HG02981 (cell line): ENCODE data around the gene EEF1A2.
"Not testable (repeated sequence)": the region's sequence is repeated elsewhere in the genome, so short reads cannot be mapped to it uniquely, and the experiment has no call there.

Source experiments
- ATAC-seq: cut with Tn5 transposase; IDR thresholded peaks from one replicate; pipeline ENCODE4 v1.9.1; 2021; ENCODE audit warnings: mild to moderate bottlenecking, moderate library complexity; ENCODE audit not compliant: unreplicated experiment

Gene EEF1A2

DNA sequence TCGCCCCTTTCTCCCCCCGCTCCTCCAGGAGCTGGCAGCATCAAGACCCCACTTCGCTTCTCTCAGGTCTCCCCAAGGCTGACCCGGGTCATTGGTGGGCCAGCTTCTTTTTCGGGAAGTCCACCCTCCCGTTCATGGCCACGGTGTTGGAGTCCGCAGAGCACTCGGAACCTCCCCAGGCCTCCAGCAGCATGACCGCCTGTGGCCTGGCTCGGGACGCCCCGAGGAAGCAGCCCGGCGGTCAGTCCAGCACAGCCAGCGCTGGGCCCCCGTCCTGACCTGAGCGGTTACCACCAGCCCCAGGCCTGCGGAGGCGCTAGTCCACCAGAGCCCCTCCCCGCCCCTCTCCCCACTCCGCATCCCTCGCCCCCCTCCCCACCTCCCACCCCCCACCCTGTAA is 22.7 kb upstream of the EEF1A2 start:
- ATAC-seq, result no peak

GRCh38 chr20:63520934-63521601 is 22.2 kb upstream of the EEF1A2 start:
- peak; percentile 38 for ATAC-seq

DNA sequence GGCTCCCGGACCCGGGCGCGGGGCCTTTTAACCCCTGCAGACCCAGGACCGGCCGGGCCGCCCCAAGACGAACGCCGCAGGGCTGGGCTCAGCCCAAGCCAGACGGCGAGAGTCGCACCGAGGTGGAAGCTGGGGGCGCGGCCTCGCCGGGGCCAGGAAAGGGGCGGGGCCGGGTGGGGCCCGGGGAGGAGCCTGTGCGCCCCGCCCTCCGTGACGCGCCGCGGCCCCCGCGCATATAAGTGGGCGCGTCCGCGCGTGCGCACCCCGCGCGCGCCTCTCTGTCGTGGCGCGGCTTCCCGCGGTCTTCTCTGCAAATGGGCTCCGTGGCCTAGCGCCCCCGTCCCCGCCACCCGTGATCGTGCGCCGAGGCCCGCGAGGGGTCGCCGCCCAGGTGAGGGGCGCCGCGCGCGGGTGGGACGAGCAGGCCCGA is 21.6 kb upstream of the EEF1A2 start, which contains the start of gene PPDPF:
TSS of gene PPDPF (plus strand) at position 262 of the 430 bp plus-strand sequence. CDS start 544 bp downstream, outside the sequence.
- ATAC-seq, result peak; percentile 68

DNA sequence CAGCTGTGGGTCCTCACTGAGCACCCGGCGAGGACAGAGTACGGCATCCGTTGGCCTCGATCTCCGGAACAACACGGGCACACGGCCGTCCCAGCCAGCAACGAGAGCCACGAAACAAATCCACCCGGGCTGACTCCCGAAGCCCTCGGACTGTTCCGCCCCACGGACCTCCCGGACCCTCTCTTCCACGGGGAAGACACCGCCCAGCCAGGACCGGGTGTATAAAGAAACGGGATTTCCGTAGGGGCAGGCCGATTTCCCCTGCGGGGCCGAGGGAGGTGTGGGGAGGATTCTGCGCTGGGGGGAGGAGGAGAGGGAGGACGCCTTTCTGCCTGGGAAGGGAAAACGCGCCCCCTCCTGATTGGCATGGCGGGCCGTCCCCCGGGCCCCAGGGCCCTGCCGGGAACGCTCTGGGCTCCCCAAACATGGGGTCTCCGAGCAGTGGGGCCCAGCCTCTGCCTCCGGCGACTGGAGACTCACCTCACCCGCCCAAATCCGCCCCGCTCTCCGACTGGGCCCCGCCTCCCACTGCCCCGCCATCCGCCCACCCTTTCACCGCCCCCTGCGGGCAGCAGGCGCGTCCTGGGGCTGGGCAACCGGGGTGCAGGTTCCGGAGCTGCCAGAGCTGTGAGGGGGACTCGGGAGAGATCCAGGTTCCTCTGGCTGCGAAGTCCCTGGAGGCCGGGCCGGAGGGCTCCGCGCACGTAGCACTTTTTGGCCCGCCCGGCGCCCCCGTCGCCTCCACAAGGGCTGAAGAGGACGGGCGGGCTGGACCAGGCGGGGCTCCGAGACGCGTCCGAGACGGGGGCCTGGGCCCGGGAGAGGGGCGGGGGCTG is 21.0 kb upstream of the EEF1A2 start:
- peak; percentile 45 for ATAC-seq

DNA sequence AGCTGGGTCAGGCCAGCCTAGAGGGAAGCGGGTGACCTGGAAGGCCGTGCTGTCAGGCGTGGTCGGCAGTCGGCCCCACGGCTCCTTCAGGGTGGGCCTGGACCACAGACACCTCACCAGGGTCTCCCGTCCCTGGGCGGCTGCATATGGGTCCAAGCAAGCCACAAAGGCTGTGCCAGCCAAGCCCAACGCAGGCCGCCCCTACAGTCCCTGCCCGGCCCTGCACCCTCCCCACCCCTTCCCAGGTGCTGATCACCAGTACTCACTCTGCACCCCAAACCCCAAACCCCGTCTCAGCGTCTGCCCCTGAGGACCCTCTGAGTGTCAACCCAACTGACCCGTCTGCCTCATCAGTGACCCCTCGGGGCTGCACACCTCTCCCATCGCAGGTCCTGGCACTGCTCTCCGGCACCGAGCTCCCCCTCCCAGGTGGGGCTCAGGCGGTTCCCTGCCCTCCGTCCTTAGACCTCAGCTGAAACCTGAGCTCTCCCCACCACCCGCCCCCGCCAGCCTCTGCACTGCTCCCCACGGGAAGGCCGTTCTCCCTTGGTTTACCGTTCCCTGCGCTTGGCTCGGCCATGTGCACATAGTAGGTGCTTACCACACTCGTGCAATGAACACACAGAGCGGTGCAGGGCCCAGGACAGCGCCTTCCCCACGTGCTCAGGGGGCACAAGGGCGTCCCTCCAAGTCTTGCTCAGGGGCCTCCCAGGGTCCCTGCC is 20.2 kb upstream of the EEF1A2 start:
- ATAC-seq, result no peak

- no peak for ATAC-seq
These were observed 19.5 kb upstream of the EEF1A2 start for GRCh38 chr20:63518351-63518861.

GRCh38 chr20:63517376-63518309 is 18.8 kb upstream of the EEF1A2 start:
- no peak for ATAC-seq

GRCh38 chr20:63514520-63514919 is 15.6 kb upstream of the EEF1A2 start:
- ATAC-seq, result not testable (repeated sequence)

- no peak for ATAC-seq
These were observed 14.3 kb upstream of the EEF1A2 start for GRCh38 chr20:63513207-63513606.

GRCh38 chr20:63509088-63509564 is 10.2 kb upstream of the EEF1A2 start:
- no peak for ATAC-seq

- no peak for ATAC-seq
These were observed 9.3 kb upstream of the EEF1A2 start for GRCh38 chr20:63508072-63508768.

GRCh38 chr20:63507083-63507743 is 8.3 kb upstream of the EEF1A2 start:
- no peak for ATAC-seq

DNA sequence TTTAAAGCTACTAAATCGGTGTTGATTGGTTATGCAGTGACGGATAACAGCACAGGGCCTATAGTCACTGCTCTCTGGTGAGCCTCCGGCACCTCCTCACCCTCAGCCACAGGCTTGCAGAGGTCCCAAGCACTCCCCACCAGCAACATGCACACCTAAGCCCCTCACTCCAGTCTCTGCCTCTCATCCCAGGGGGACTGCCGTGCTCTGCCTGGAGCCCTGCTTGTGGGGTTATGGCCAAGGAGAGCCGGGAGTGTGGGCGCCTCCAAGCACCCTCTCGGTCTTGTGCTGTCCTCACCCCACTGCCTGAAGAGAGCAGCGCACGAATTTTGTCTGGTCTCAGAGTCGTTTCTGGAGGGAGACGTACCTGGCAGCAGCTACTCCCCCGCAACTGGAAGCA is 6.8 kb upstream of the EEF1A2 start:
- no peak for ATAC-seq

DNA sequence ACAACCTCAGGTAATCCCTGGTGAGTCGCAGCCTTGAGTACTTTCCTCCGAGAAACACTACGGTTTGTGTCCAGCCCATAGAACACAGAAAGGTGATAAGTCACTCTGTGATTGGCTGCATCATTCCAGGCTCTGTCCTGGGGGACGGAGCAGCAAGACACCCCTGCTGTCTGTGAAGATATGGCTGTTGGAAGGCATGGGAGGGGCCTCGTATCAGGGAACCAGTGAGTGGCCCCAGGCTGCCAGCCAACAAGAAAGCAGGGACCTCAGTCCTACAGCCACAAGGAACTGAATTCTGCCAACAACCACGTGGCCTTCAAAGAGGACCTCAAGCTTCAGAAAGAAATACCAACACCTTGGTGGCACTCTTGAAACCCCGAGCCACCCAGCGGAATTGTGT is 6.4 kb upstream of the EEF1A2 start:
- no peak for ATAC-seq

- ATAC-seq, result no peak
These were observed 5.8 kb upstream of the EEF1A2 start for GRCh38 chr20:63504642-63505041.

DNA sequence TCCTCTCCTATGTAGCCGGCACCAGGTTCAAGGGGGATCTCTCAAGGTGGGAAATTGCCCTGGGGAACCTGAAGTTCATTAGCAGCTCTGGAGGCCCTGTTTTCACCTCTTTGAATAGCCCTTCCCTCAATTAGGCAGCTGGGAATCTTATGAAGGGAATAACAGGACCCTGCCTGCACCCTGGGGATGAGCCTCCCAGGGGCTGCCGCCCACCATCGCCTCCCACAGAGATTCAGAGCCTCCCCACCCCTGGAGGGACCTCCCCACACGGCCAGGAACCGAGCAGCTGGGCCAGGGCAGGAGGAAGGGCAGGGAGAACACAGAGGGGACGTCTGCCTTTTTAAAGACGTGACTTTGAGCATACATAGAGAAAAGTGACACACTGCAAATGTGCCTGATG is 4.6 kb upstream of the EEF1A2 start:
- no peak for ATAC-seq

DNA sequence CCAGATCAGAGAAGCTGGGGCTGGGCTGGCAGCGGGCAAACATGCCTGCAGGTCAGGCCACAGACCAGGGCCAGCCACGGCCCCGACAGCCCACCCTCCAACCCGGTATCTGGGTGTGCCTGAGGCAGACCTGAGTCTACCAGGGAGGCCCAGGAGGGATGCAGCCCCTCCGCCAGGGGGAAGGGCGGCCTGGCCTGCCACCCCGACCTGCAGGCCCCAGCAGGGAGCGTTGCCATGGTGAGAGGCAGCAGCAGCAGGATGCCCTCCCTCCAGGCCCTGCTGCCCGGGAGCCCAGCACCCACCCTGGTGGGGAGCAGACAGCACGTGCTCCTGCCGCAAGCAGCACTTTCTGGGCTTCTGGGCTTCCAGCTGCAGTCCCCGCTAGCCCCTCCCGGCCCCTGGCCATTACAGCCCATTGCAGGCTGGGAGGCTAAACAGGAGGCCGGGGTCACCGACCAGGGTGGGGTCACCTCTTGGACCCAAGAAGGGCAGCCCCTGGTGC is 3.8 kb upstream of the EEF1A2 start:
- ATAC-seq, result no peak

GRCh38 chr20:63501818-63502670 is 3.2 kb upstream of the EEF1A2 start:
- no peak for ATAC-seq
